ENCODE measurements around the gene FOXN3. TPM values are rescaled to one million over a fixed set of nuclear protein-coding genes. Genes with fewer than 3 reads are reported as not detected.
"Not testable (repeated sequence)": the region's sequence is repeated elsewhere in the genome, so short reads cannot be mapped to it uniquely, and the experiment has no call there.

The FOXN3 gene
- polyA plus RNA-seq, 4 donors = 30.0 to 55.8 (median 33.2) TPM

- no peak for DNase-seq (ENCODE audit: low read depth in 4 of 4, low spot score in 3 of 4)
These were observed 300.0 kb downstream of the FOXN3 start for GRCh38 chr14:89117012-89117411.

GRCh38 chr14:89114109-89114508 lies 302.9 kb downstream of the FOXN3 start:
- no peak for DNase-seq (ENCODE audit: low read depth in 4 of 4, low spot score in 3 of 4)

- no peak for DNase-seq (ENCODE audit: low read depth in 4 of 4, low spot score in 3 of 4)
These were observed 304.3 kb downstream of the FOXN3 start for GRCh38 chr14:89112720-89113119.

- not testable (repeated sequence) for DNase-seq (ENCODE audit: low read depth in 4 of 4, low spot score in 3 of 4)
These were observed 305.1 kb downstream of the FOXN3 start for GRCh38 chr14:89111766-89112543.

GRCh38 chr14:89111232-89111631 lies 305.8 kb downstream of the FOXN3 start:
- DNase-seq (ENCODE audit: low read depth in 4 of 4, low spot score in 3 of 4) = not testable (repeated sequence)

GRCh38 chr14:89110110-89110509 lies 306.9 kb downstream of the FOXN3 start:
- DNase-seq (ENCODE audit: low read depth in 4 of 4, low spot score in 3 of 4) = no peak

GRCh38 chr14:89108608-89109007 lies 308.4 kb downstream of the FOXN3 start:
- no peak for DNase-seq (ENCODE audit: low read depth in 4 of 4, low spot score in 3 of 4)

- DNase-seq (ENCODE audit: low read depth in 4 of 4, low spot score in 3 of 4) = no peak
These were observed 309.4 kb downstream of the FOXN3 start for GRCh38 chr14:89107626-89108025.

Data from left renal pelvis (tissue), 4 donors.